ENCODE data around the gene PML.
A peak's percentile ranks its signal among the peaks of the same experiment; 100 is the strongest.
"Not testable (repeated sequence)": the region's sequence is repeated elsewhere in the genome, so short reads cannot be mapped to it uniquely, and the experiment has no call there.

The PML gene

DNA sequence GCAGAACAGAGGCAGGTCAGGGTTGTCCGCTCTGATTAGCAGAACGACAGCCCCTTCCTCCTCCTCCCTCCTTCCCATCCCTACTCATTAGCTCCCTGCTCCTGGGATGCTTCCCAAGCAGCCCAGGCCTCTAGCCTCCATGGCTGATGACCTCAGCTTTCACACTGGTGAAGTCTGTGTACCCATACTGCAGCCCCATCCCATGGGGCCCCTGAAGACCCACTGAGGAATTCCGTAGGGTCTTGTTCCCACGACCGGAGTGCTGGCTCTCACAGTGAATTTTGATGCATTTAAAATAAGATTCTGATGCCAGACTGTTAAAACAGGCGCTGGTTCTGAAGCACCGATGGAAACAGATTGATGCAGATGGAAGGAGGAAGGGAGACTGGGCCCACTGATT lies 51.8 kb downstream of the PML start:
- Histone ChIP-seq H3K9me3 (ENCODE audit: severe bottlenecking) (no peaks in the 10 kb centered on the region), H3K4me1 (ENCODE audit: insufficient read depth, poor library complexity, severe bottlenecking) (peaks cover 9% of the 10 kb centered on the region), H3K36me3 (ENCODE audit: low read depth) (no peaks in the 10 kb centered on the region), H3K4me3 (ENCODE audit: severe bottlenecking) (no peak overlapping the region), H3K27me3 (ENCODE audit: insufficient read depth, poor library complexity, severe bottlenecking) (no peaks in the 10 kb centered on the region), H3K27ac (ENCODE audit: poor library complexity, severe bottlenecking) (no peak overlapping the region)
- TF ChIP-seq, protein P1, sequence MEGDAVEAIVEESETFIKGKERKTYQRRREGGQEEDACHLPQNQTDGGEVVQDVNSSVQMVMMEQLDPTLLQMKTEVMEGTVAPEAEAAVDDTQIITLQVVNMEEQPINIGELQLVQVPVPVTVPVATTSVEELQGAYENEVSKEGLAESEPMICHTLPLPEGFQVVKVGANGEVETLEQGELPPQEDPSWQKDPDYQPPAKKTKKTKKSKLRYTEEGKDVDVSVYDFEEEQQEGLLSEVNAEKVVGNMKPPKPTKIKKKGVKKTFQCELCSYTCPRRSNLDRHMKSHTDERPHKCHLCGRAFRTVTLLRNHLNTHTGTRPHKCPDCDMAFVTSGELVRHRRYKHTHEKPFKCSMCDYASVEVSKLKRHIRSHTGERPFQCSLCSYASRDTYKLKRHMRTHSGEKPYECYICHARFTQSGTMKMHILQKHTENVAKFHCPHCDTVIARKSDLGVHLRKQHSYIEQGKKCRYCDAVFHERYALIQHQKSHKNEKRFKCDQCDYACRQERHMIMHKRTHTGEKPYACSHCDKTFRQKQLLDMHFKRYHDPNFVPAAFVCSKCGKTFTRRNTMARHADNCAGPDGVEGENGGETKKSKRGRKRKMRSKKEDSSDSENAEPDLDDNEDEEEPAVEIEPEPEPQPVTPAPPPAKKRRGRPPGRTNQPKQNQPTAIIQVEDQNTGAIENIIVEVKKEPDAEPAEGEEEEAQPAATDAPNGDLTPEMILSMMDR (IDR thresholded peaks at IDR 0.05; ENCODE audit: poor library complexity, severe bottlenecking): no peak
- DNase-seq (ENCODE audit: low spot score) (no peak), ATAC-seq (ENCODE audit: low read depth) (no peak)

DNA sequence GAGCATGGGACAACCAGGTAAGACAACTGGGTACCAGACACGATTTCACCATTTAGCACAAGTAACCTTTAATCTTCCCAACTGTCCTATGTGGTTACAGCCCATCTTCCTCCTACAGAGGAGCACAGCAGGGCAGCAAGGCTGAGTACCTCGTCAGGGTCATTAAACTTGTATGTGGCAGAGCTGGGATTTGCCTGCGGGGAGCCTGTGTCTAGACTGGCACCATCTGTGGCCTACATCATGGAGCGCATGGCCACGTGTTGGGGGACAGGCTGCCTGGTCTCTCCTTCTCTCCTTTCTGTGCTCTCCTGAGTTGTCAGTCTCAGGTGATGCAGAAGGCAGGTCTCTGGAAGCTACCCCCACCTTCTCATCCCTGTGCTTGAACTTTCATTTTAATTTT lies 55.6 kb downstream of the PML start:
- Histone ChIP-seq H3K27me3 (ENCODE audit: insufficient read depth, poor library complexity, severe bottlenecking) (no peaks in the 10 kb centered on the region), H3K27ac (ENCODE audit: poor library complexity, severe bottlenecking) (no peak overlapping the region), H3K36me3 (ENCODE audit: low read depth) (no peaks in the 10 kb centered on the region), H3K4me1 (ENCODE audit: insufficient read depth, poor library complexity, severe bottlenecking) (peaks cover 17% of the 10 kb centered on the region), H3K4me3 (ENCODE audit: severe bottlenecking) (no peak overlapping the region), H3K9me3 (ENCODE audit: severe bottlenecking) (no peaks in the 10 kb centered on the region)
- ATAC-seq (ENCODE audit: low read depth) (no peak), DNase-seq (ENCODE audit: low spot score) (no peak)
- TF ChIP-seq, protein P1 (IDR thresholded peaks at IDR 0.05; ENCODE audit: poor library complexity, severe bottlenecking): no peak

GRCh38 chr15:74050556-74051234 lies 56.2 kb downstream of the PML start:
- no peak for ATAC-seq (ENCODE audit: low read depth)
- Histone ChIP-seq H3K4me1 (ENCODE audit: insufficient read depth, poor library complexity, severe bottlenecking) (peaks cover 17% of the 10 kb centered on the region), H3K4me3 (ENCODE audit: severe bottlenecking) (no peak overlapping the region), H3K27me3 (ENCODE audit: insufficient read depth, poor library complexity, severe bottlenecking) (no peaks in the 10 kb centered on the region), H3K9me3 (ENCODE audit: severe bottlenecking) (no peaks in the 10 kb centered on the region), H3K27ac (ENCODE audit: poor library complexity, severe bottlenecking) (peak overlapping the region; percentile 65), H3K36me3 (ENCODE audit: low read depth) (no peaks in the 10 kb centered on the region)
- TF ChIP-seq, protein P1 (IDR thresholded peaks at IDR 0.05; ENCODE audit: poor library complexity, severe bottlenecking): no peak
- DNase-seq (ENCODE audit: low spot score): no peak

DNA sequence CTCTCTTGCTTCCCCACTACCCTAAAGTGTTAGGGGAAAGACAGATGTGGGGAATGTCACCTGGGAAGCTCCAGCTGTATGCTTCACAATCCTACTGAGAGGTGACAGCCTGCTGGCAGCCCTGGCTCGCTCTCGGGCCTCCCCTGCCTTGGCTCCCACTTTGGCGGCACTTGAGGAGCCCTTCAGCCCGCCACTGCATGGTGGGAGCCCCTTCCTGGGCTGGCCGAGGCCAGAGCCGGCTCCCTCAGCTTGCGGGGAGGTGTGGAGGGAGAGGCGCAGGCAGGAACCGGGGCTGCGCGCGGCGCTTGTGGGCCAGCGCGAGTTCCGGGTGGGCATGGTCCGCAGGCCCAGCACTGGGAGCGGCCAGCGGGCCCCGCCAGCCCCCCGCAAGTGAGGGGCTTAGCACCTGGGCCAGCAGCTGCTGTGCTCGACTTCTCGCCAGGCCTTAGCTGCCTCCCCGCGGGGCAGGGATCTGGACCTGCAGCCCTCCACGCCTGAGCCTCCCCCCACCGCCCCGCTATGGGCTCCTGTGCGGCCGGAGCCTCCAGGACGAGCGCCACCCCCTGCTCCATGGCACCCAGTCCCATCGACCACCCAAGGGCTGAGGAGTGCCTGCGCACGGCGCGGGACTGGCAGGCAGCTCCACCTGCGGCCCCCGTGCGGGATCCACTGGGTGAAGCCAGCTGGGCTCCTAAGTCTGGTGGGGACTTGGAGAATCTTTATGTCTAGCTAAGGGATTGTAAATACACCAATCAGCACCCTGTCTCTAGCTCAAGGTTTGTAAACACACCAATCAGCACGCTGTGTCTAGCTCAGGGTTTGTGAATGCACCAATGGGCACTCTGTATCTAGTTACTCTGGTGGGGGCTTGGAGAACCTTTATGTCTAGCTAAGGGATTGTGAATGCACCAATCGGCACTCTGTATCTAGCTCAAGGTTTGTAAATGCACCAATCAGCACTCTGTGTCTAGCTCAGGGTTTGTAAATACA lies 58.0 kb downstream of the PML start:
- Histone ChIP-seq H3K27ac (ENCODE audit: poor library complexity, severe bottlenecking) (peak overlapping the region; percentile 65), H3K4me1 (ENCODE audit: insufficient read depth, poor library complexity, severe bottlenecking) (peaks cover 17% of the 10 kb centered on the region)
- not testable (repeated sequence) for H3K9me3 ChIP-seq (ENCODE audit: severe bottlenecking); H3K36me3 ChIP-seq (ENCODE audit: low read depth); ATAC-seq (ENCODE audit: low read depth); H3K27me3 ChIP-seq (ENCODE audit: insufficient read depth, poor library complexity, severe bottlenecking); H3K4me3 ChIP-seq (ENCODE audit: severe bottlenecking)
- DNase-seq (ENCODE audit: low spot score): peak; percentile 59

DNA sequence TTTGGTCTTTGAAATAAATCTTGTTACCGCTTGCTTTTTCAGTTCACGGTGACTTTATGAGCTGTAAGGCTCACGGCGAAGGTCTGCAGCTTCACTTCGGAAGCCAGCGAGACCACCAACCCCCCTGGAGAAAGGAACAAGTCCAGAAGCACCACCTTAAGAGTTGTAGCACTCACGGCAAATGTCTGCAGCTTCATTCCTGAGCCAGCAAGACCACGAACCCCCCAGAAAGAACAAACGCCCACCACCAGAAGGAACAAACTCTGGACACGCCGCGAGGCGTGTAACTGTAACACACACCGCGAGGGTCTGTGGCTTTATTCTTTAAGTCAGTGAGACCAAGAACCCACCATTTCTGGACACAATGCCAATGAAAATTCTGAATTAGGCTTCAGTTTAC lies 59.0 kb downstream of the PML start:
- TF ChIP-seq, protein P1 (IDR thresholded peaks at IDR 0.05; ENCODE audit: poor library complexity, severe bottlenecking): no peak
- no peaks in the 10 kb centered on the region for H3K36me3 ChIP-seq (ENCODE audit: low read depth)
- no peaks in the 10 kb centered on the region for H3K27me3 ChIP-seq (ENCODE audit: insufficient read depth, poor library complexity, severe bottlenecking)
- ATAC-seq (ENCODE audit: low read depth) (no peak), DNase-seq (ENCODE audit: low spot score) (peak; percentile 35)
- H3K27ac ChIP-seq (ENCODE audit: poor library complexity, severe bottlenecking): no peak overlapping the region
- H3K4me1 ChIP-seq (ENCODE audit: insufficient read depth, poor library complexity, severe bottlenecking): peaks cover 17% of the 10 kb centered on the region
- no peaks in the 10 kb centered on the region for H3K9me3 ChIP-seq (ENCODE audit: severe bottlenecking)
- H3K4me3 ChIP-seq (ENCODE audit: severe bottlenecking): no peak overlapping the region
